ENCODE measurements around the gene HS1BP3.

GRCh38 chr2:20579866-20580265, 71.0 kb downstream of the HS1BP3 start:
- TF ChIP-seq EZH2 (IDR thresholded peaks at IDR 0.05; ENCODE audit: borderline replicate concordance, low read length) (no peak), CTCF (conservative IDR thresholded peaks at IDR 0.05 in 1 of 2, IDR thresholded peaks at IDR 0.05 in 1 of 2; ENCODE audit: extremely low read depth in 1 of 2, insufficient read depth in 1 of 2, low read depth in 1 of 2, low read length in 2 of 2) (no peak)
